Measurements from ENCODE around the gene ATXN7L3. TPM values are rescaled to one million over a fixed set of nuclear protein-coding genes. Genes with fewer than 3 reads are reported as not detected.

Gene ATXN7L3
- total and polyA plus RNA-seq, 2 donors (not counting 3 experiments of a cell fraction or from before 2014, with no cell fraction given), result 61.3 to 82.5 TPM

- no peak overlapping the region for H3K4me2 ChIP-seq (ENCODE audit: insufficient read depth, low read length)
- no peak for TF ChIP-seq POLR2AphosphoS5 (IDR thresholded peaks at IDR 0.05; ENCODE audit: insufficient read depth, low read depth, low read length)
- TF ChIP-seq MYC (IDR thresholded peaks at IDR 0.05; ENCODE audit: low read depth, low read length), result no peak
- no peak for TF ChIP-seq EZH2 (IDR thresholded peaks at IDR 0.05; ENCODE audit: borderline replicate concordance, low read depth, low read length, severe bottlenecking)
- TF ChIP-seq FOS (IDR thresholded peaks at IDR 0.05; ENCODE audit: borderline replicate concordance, insufficient read depth, low read length), result no peak
- TF ChIP-seq MAX (IDR thresholded peaks at IDR 0.05; ENCODE audit: insufficient read depth, insufficient read length), result no peak
- no peak for TF ChIP-seq CTCF (IDR thresholded peaks at IDR 0.05; ENCODE audit: extremely low read depth in 1 of 2, insufficient read depth in 1 of 2, low read depth in 1 of 2, low read length in 2 of 2)
- no peak for TF ChIP-seq POLR2A (IDR thresholded peaks at IDR 0.05; ENCODE audit: low read depth, low read length)
- no peak for TF ChIP-seq GATA2 (IDR thresholded peaks at IDR 0.05; ENCODE audit: insufficient read depth, insufficient read length, low read depth, low read length)
- TF ChIP-seq JUN (IDR thresholded peaks at IDR 0.05; ENCODE audit: borderline replicate concordance, insufficient read depth, insufficient read length, low read depth), result no peak
- BruUV-seq (replicated peaks), result no TSS peak
- peaks cover 23 to 59% of the 10 kb centered on the region in 2 experiments for H3K36me3 ChIP-seq (ENCODE audit: control insufficient read depth in 2 of 2, extremely low read depth in 1 of 2, insufficient read depth in 2 of 2, low read length in 2 of 2)
- no peak for FAIRE-seq
- no peaks in the 10 kb centered on the region for H3K9me3 ChIP-seq (replicated peaks; ENCODE audit: control insufficient read depth, insufficient read depth, low read length)
- H4K20me1 ChIP-seq (replicated peaks; ENCODE audit: control insufficient read depth, extremely low read depth, insufficient read depth, low read length), result no peaks in the 10 kb centered on the region
- H3K27me3 ChIP-seq (ENCODE audit: control insufficient read depth in 2 of 2, insufficient read depth in 2 of 2, low read length in 2 of 2), result no peaks in the 10 kb centered on the region
- POLR2A ChIA-PET, result interaction anchor here (1.2 kb wide), 1 partner anchor 115 kb away, joined by 3 read pairs; no protein-coding TSS in a partner anchor
- peaks cover 1% of the 10 kb centered on the region for H3K79me2 ChIP-seq (ENCODE audit: control insufficient read depth, insufficient read depth, low read length)
- H3K9ac ChIP-seq (replicated peaks; ENCODE audit: extremely low read depth, insufficient read depth, low read length), result no peak overlapping the region
- CTCF ChIA-PET, result interaction anchor here (0.8 to 4.5 kb wide), 16 partner anchors 8 to 312 kb away, joined by 3 to 58 read pairs (median 11); partner anchors contain the start of genes FAM171A2, GRN, RUNDC3A and SLC25A39
- dilution Hi-C loops (cut with MboI; ENCODE audit: extremely low pct_ligation_motif_present, low sequenced_read_pairs), result no loop called here
- H3K4me3 ChIP-seq (replicated peaks in 1 of 3; ENCODE audit: insufficient read depth in 1 of 3, low read depth in 1 of 3, low read length in 3 of 3), result no peak overlapping the region
- intact Hi-C loops (cut with micrococcal nuclease), result no loop called here
- H3K9me1 ChIP-seq (replicated peaks; ENCODE audit: control insufficient read depth, extremely low read depth, insufficient read depth, low read length), result no peaks in the 10 kb centered on the region
- DNase-seq (ENCODE audit: low read depth, low spot score), result no peak
- peaks cover 5% of the 10 kb centered on the region for H3K4me1 ChIP-seq (ENCODE audit: control insufficient read depth, extremely low read depth, insufficient read depth, low read length)
- no peak overlapping the region for H2AFZ ChIP-seq (ENCODE audit: low read depth, low read length)
- H3K27ac ChIP-seq (ENCODE audit: insufficient read depth, low read depth, low read length), result no peak overlapping the region
Observed at GRCh38 chr17:44211281-44212265, 11.9 kb upstream of the ATXN7L3 start.

Data from endothelial cell of umbilical vein (primary cell).